ENCODE measurements around the gene PLOD1.
"Not testable (repeated sequence)": the region's sequence is repeated elsewhere in the genome, so short reads cannot be mapped to it uniquely, and the experiment has no call there.

PLOD1 gene

GRCh38 chr1:12006167-12006921, 71.8 kb downstream of the PLOD1 start:
- TF ChIP-seq EZH2 (IDR thresholded peaks at IDR 0.05; ENCODE audit: borderline replicate concordance, low read depth, low read length, severe bottlenecking) = no peak
- TF ChIP-seq, protein P1, sequence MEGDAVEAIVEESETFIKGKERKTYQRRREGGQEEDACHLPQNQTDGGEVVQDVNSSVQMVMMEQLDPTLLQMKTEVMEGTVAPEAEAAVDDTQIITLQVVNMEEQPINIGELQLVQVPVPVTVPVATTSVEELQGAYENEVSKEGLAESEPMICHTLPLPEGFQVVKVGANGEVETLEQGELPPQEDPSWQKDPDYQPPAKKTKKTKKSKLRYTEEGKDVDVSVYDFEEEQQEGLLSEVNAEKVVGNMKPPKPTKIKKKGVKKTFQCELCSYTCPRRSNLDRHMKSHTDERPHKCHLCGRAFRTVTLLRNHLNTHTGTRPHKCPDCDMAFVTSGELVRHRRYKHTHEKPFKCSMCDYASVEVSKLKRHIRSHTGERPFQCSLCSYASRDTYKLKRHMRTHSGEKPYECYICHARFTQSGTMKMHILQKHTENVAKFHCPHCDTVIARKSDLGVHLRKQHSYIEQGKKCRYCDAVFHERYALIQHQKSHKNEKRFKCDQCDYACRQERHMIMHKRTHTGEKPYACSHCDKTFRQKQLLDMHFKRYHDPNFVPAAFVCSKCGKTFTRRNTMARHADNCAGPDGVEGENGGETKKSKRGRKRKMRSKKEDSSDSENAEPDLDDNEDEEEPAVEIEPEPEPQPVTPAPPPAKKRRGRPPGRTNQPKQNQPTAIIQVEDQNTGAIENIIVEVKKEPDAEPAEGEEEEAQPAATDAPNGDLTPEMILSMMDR (IDR thresholded peaks at IDR 0.05; ENCODE audit: borderline replicate concordance, extremely low read depth, low read length, poor library complexity, severe bottlenecking) = no peak
- no peak overlapping the region for H3K9ac ChIP-seq (ENCODE audit: low read depth, low read length)
- H3K9me3 ChIP-seq (ENCODE audit: insufficient read depth, low read length, severe bottlenecking) = no peaks in the 10 kb centered on the region
- H4K20me1 ChIP-seq (ENCODE audit: insufficient read depth, low read length) = no peaks in the 10 kb centered on the region
- peaks cover 87% of the 10 kb centered on the region for H3K36me3 ChIP-seq (ENCODE audit: insufficient read depth, low read length)
- no peaks in the 10 kb centered on the region for H3K79me2 ChIP-seq (ENCODE audit: insufficient read depth, low read length)
- no peak overlapping the region for H3K27ac ChIP-seq (ENCODE audit: low read length)
- no peak overlapping the region for H3K4me3 ChIP-seq (ENCODE audit: low read depth in 1 of 2, low read length in 2 of 2)
- no peak for DNase-seq
- H2AFZ ChIP-seq (ENCODE audit: low read depth, low read length) = no peak overlapping the region
- no peaks in the 10 kb centered on the region for H3K4me1 ChIP-seq (ENCODE audit: insufficient read depth, low read length)
- no peak for ATAC-seq (ENCODE audit: insufficient read depth, low read depth)
- no peaks in the 10 kb centered on the region for H3K27me3 ChIP-seq (ENCODE audit: insufficient read depth, low read length, poor library complexity)
- H3K4me2 ChIP-seq (ENCODE audit: insufficient read depth, low read length) = no peak overlapping the region

DNA sequence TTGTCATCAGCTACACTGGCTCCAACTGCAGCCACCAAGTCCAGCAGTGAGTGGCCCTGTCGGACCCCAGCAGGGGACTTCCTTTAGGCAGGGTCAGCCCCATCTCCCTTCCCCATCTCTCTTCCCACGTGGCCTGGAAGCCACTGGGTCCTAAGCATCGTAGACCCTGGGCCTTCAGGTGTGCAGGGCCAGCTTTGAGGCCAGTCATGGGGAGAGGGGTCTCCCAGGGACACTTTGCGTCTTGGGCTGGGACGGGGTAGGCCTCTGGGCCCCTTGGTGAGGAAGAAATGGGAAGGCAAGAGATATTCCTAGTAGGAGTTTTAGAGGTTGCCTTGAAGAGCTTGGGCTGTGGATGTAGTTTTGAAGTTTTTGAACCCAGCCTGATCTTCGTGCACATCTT, 72.7 kb downstream of the PLOD1 start:
- H3K9ac ChIP-seq (ENCODE audit: low read depth, low read length) = no peak overlapping the region
- H3K9me3 ChIP-seq (ENCODE audit: insufficient read depth, low read length, severe bottlenecking) = no peaks in the 10 kb centered on the region
- H3K27ac ChIP-seq (ENCODE audit: low read length) = no peak overlapping the region
- no peaks in the 10 kb centered on the region for H4K20me1 ChIP-seq (ENCODE audit: insufficient read depth, low read length)
- H2AFZ ChIP-seq (ENCODE audit: low read depth, low read length) = no peak overlapping the region
- H3K4me2 ChIP-seq (ENCODE audit: insufficient read depth, low read length) = no peak overlapping the region
- no peaks in the 10 kb centered on the region for H3K79me2 ChIP-seq (ENCODE audit: insufficient read depth, low read length)
- no peak overlapping the region for H3K4me3 ChIP-seq (ENCODE audit: low read depth in 1 of 2, low read length in 2 of 2)
- ATAC-seq (ENCODE audit: insufficient read depth, low read depth) (no peak), DNase-seq (no peak)
- TF ChIP-seq, protein P1 (IDR thresholded peaks at IDR 0.05; ENCODE audit: borderline replicate concordance, extremely low read depth, low read length, poor library complexity, severe bottlenecking) = no peak
- no peak for TF ChIP-seq EZH2 (IDR thresholded peaks at IDR 0.05; ENCODE audit: borderline replicate concordance, low read depth, low read length, severe bottlenecking)
- H3K4me1 ChIP-seq (ENCODE audit: insufficient read depth, low read length) = no peaks in the 10 kb centered on the region
- H3K27me3 ChIP-seq (ENCODE audit: insufficient read depth, low read length, poor library complexity) = no peaks in the 10 kb centered on the region
- H3K36me3 ChIP-seq (ENCODE audit: insufficient read depth, low read length) = peaks cover 87% of the 10 kb centered on the region

DNA sequence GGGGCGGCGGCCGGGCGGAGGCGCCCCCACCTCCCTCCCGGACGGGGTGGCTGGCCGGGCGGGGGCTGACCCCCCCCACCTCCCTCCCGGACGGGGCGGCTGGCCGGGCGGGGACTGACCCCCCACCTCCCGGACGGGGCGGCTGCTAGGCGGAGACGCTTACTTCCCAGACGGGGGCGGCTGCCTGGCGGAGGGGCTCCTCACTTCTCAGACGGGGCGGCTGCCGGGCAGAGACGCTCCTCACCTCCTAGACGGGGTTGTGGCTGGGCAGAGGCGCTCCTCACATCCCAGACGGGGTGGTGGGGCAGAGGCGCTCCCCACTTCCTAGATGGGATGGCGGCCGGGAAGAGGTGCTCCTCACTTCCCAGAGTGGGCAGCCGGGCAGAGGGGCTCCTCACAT, 73.8 kb downstream of the PLOD1 start:
- not testable (repeated sequence) for H2AFZ ChIP-seq (ENCODE audit: low read depth, low read length); H3K4me2 ChIP-seq (ENCODE audit: insufficient read depth, low read length); H3K4me3 ChIP-seq (ENCODE audit: low read depth in 1 of 2, low read length in 2 of 2); H3K27ac ChIP-seq (ENCODE audit: low read length); H3K27me3 ChIP-seq (ENCODE audit: insufficient read depth, low read length, poor library complexity); H3K9me3 ChIP-seq (ENCODE audit: insufficient read depth, low read length, severe bottlenecking); DNase-seq; H3K9ac ChIP-seq (ENCODE audit: low read depth, low read length); ATAC-seq (ENCODE audit: insufficient read depth, low read depth); H3K79me2 ChIP-seq (ENCODE audit: insufficient read depth, low read length); H3K4me1 ChIP-seq (ENCODE audit: insufficient read depth, low read length); H4K20me1 ChIP-seq (ENCODE audit: insufficient read depth, low read length)
- peaks cover 86% of the 10 kb centered on the region for H3K36me3 ChIP-seq (ENCODE audit: insufficient read depth, low read length)

- Histone ChIP-seq H3K4me3 (ENCODE audit: low read depth in 1 of 2, low read length in 2 of 2) (no peak overlapping the region), H3K4me2 (ENCODE audit: insufficient read depth, low read length) (no peak overlapping the region), H2AFZ (ENCODE audit: low read depth, low read length) (no peak overlapping the region), H3K36me3 (ENCODE audit: insufficient read depth, low read length) (peaks cover 77% of the 10 kb centered on the region), H3K9me3 (ENCODE audit: insufficient read depth, low read length, severe bottlenecking) (no peaks in the 10 kb centered on the region), H3K27ac (ENCODE audit: low read length) (no peak overlapping the region), H3K9ac (ENCODE audit: low read depth, low read length) (no peak overlapping the region), H4K20me1 (ENCODE audit: insufficient read depth, low read length) (no peaks in the 10 kb centered on the region), H3K4me1 (ENCODE audit: insufficient read depth, low read length) (no peaks in the 10 kb centered on the region), H3K27me3 (ENCODE audit: insufficient read depth, low read length, poor library complexity) (no peaks in the 10 kb centered on the region), H3K79me2 (ENCODE audit: insufficient read depth, low read length) (no peaks in the 10 kb centered on the region)
- TF ChIP-seq, protein P1 (IDR thresholded peaks at IDR 0.05; ENCODE audit: borderline replicate concordance, extremely low read depth, low read length, poor library complexity, severe bottlenecking) = no peak
- no peak for TF ChIP-seq EZH2 (IDR thresholded peaks at IDR 0.05; ENCODE audit: borderline replicate concordance, low read depth, low read length, severe bottlenecking)
- DNase-seq (no peak), ATAC-seq (ENCODE audit: insufficient read depth, low read depth) (no peak)
Observed at GRCh38 chr1:12009318-12009947, 74.9 kb downstream of the PLOD1 start.

Measured in DND-41 (cell line).